Measurements from ENCODE around the gene TSPAN17.

TSPAN17 gene

DNA sequence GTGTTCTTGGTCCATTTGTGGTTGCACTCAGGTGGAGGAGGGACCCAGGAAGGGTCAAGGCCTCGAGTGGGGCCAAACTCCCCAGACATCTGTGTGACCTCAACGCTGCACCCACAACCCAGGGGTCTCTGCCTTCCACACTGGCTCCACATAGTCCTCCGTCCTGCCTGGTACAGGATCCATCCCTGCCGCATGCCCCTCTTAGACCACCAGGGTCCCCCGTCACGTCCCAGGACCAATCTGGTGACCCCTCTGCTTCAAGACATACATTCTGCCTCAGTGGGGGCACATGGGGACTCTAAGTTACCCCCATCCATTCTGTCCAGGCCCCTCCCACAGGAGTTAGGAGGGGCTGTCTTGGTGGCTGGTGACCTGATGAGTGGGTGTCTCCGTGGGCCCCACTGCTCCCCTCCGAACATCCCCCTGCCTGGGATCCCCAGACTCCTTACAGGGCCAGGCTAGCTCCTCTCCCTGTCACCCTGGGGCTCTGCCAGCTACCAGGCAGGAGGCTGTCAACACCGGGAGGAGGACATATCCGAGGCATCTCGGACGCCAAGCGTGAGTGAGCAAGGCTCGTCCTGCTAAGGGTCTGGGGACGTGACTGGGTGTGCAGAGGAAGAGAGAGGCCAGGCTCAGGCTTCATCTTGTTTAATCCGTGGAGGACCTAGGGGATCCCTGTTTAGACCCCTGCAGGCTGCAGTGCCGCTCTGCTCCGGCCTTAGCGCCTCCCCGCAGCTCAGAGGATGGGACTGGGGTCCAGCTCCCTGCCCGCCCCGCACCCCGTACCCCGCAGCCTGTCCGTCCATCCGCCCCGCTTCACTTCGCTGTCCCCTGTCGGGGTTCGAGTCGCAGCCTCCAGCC is 32.3 kb downstream of the TSPAN17 start:
- no peaks in the 10 kb centered on the region for H3K4me1 ChIP-seq (ENCODE audit: control insufficient read depth in 1 of 2, insufficient read depth in 1 of 2, low read depth in 1 of 2, low read length in 1 of 2)
- H3K4me3 ChIP-seq (ENCODE audit: low read depth in 1 of 2, low read length in 1 of 2) = no peak overlapping the region
- TF ChIP-seq, protein P1, sequence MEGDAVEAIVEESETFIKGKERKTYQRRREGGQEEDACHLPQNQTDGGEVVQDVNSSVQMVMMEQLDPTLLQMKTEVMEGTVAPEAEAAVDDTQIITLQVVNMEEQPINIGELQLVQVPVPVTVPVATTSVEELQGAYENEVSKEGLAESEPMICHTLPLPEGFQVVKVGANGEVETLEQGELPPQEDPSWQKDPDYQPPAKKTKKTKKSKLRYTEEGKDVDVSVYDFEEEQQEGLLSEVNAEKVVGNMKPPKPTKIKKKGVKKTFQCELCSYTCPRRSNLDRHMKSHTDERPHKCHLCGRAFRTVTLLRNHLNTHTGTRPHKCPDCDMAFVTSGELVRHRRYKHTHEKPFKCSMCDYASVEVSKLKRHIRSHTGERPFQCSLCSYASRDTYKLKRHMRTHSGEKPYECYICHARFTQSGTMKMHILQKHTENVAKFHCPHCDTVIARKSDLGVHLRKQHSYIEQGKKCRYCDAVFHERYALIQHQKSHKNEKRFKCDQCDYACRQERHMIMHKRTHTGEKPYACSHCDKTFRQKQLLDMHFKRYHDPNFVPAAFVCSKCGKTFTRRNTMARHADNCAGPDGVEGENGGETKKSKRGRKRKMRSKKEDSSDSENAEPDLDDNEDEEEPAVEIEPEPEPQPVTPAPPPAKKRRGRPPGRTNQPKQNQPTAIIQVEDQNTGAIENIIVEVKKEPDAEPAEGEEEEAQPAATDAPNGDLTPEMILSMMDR (IDR thresholded peaks at IDR 0.05) = no peak
- H3K36me3 ChIP-seq = no peaks in the 10 kb centered on the region
- H3K27ac ChIP-seq = no peak overlapping the region
- no peaks in the 10 kb centered on the region for H3K9me3 ChIP-seq
- peaks cover 96% of the 10 kb centered on the region for H3K27me3 ChIP-seq

DNA sequence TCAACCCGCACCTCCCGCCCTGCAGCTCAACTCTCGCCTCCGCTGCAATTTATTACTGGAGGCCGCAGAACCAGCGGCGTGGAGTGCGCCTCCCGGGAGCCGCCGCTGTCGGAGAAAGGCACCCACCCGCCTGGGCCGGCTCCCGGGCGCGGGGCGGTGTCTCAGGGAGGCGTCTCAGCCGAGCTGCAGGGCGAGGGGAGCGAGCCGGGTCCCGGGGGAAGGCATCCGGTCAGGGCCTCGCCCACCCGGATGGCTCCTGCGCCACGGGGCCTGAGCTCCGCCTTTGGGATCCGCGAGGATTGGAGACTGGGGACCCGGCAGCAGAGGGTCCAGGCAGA is 32.9 kb downstream of the TSPAN17 start:
- no peaks in the 10 kb centered on the region for H3K4me1 ChIP-seq (ENCODE audit: control insufficient read depth in 1 of 2, insufficient read depth in 1 of 2, low read depth in 1 of 2, low read length in 1 of 2)
- peaks cover 100% of the 10 kb centered on the region for H3K27me3 ChIP-seq
- no peaks in the 10 kb centered on the region for H3K9me3 ChIP-seq
- no peak overlapping the region for H3K27ac ChIP-seq
- TF ChIP-seq, protein P1 (IDR thresholded peaks at IDR 0.05) = no peak
- H3K36me3 ChIP-seq = no peaks in the 10 kb centered on the region
- H3K4me3 ChIP-seq (ENCODE audit: low read depth in 1 of 2, low read length in 1 of 2) = no peak overlapping the region

DNA sequence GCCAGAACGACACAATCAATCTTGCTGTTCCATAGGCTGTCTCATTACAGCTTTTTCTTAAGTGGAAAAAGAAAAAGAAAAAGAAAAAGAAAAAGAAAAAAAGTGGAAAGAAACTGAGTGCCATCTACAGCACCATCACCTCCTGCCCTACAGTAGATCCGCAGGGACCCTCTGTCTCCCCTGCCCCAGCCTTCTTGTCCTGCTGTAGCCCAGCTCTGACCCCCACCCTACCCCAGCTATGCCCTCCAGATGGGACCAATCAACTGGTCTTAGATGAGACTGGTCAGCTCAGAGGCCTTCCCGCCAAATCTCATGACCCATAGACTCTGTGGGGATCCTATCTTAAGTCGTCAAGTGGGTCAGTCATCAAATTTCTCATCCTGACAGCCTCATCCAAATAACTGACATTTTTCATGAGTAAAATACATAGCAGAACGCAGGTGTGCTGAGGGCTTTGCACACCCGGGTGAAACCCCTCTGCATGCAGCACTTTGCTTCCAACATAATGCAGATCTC is 34.8 kb downstream of the TSPAN17 start:
- H3K4me3 ChIP-seq (ENCODE audit: low read depth in 1 of 2, low read length in 1 of 2) = no peak overlapping the region
- no peaks in the 10 kb centered on the region for H3K9me3 ChIP-seq
- TF ChIP-seq, protein P1 (IDR thresholded peaks at IDR 0.05) = no peak
- H3K4me1 ChIP-seq (ENCODE audit: control insufficient read depth in 1 of 2, insufficient read depth in 1 of 2, low read depth in 1 of 2, low read length in 1 of 2) = no peaks in the 10 kb centered on the region
- peaks cover 90% of the 10 kb centered on the region for H3K27me3 ChIP-seq
- no peak overlapping the region for H3K27ac ChIP-seq
- H3K36me3 ChIP-seq = no peaks in the 10 kb centered on the region

DNA sequence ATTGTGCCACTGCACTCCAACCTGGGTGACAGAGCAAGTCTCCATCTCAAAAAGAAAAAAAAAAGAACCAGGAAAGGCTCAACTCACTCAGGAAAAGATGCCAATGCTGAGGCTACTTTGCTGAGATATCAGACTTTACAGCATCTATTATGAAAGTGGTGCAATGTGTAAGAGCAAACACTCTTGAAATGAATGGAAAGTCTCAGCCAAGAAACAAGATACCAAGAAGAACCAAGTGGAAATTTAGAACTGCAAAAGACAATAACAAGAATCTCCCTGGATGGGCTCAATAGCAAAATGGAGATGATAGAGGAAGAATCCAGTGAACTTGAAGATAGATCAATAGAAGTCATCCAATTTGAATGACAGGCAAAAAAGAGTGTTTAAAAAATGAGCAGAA is 37.7 kb downstream of the TSPAN17 start:
- Histone ChIP-seq H3K4me1 (ENCODE audit: control insufficient read depth in 1 of 2, insufficient read depth in 1 of 2, low read depth in 1 of 2, low read length in 1 of 2) (no peaks in the 10 kb centered on the region), H3K9me3 (no peaks in the 10 kb centered on the region), H3K27me3 (peaks cover 77% of the 10 kb centered on the region), H3K27ac (no peak overlapping the region), H3K36me3 (no peaks in the 10 kb centered on the region), H3K4me3 (ENCODE audit: low read depth in 1 of 2, low read length in 1 of 2) (no peak overlapping the region)
- TF ChIP-seq, protein P1 (IDR thresholded peaks at IDR 0.05) = no peak

DNA sequence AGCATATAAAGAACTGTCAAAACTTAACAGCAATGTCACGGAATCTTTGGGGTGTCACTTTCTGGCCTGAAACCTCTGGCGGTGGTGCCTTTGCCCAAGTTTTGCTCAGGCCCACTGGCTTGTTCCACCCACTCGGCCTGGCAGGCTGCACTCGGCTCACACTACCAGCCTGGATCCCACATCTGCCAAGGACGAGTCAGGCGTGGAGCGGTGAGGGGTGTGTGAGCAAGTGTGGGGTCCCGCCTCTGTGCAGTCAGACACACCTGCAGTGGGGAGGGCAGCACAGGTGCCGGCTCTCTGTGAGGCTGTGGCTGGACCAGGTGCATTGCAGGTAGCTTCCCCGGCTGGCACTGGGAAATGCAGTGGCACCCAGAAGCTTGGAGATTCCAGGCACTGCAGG is 40.0 kb downstream of the TSPAN17 start:
- no peak overlapping the region for H3K4me3 ChIP-seq (ENCODE audit: low read depth in 1 of 2, low read length in 1 of 2)
- H3K9me3 ChIP-seq = no peaks in the 10 kb centered on the region
- no peak overlapping the region for H3K27ac ChIP-seq
- TF ChIP-seq, protein P1 (IDR thresholded peaks at IDR 0.05) = no peak
- H3K4me1 ChIP-seq (ENCODE audit: control insufficient read depth in 1 of 2, insufficient read depth in 1 of 2, low read depth in 1 of 2, low read length in 1 of 2) = no peaks in the 10 kb centered on the region
- H3K27me3 ChIP-seq = peaks cover 77% of the 10 kb centered on the region
- H3K36me3 ChIP-seq = no peaks in the 10 kb centered on the region

All from neutrophil (primary cell).